GM23338 (cell line): Measurements from ENCODE around the gene ARF3.
A peak's percentile ranks its signal among the peaks of the same experiment; 100 is the strongest.

Experiments
- CREB1 ChIP-seq: fragments of 250-450 bp; sonication (Bioruptor Pico); IDR thresholded peaks from 2 replicates; pipeline ENCODE4 v1.5.0; 2020; ENCODE audit warnings: low read depth, mild to moderate bottlenecking, moderate library complexity
- CTCF ChIP-seq, 2 experiments: fragments of 200-600 bp in 1 of 2; sonication (generic) in 1 of 2; conservative IDR thresholded peaks; 2 replicates each; pipeline versions ENCODE4 v1.5.1 to v1.6.1; 2016 to 2017; ENCODE audit warnings: antibody characterized with exemption in 2 of 2, low read depth in 2 of 2, mild to moderate bottlenecking in 2 of 2, moderate library complexity in 1 of 2
- EZH2 ChIP-seq: fragments of 200-600 bp; sonication (generic); IDR thresholded peaks from one replicate; pipeline ENCODE4 v1.8.0; 2017; ENCODE audit warnings: antibody characterized with exemption, mild to moderate bottlenecking, low read depth; ENCODE audit not compliant: unreplicated experiment
- EZH2phosphoT487 ChIP-seq: fragments of 200-600 bp; sonication (generic); IDR thresholded peaks from one replicate; pipeline ENCODE4 v1.8.1; 2018; ENCODE audit warnings: antibody characterized with exemption; ENCODE audit not compliant: unreplicated experiment
- JUNB ChIP-seq: IDR thresholded peaks from one replicate; pipeline ENCODE4 v1.6.1; 2016; ENCODE audit warnings: antibody characterized with exemption; ENCODE audit not compliant: unreplicated experiment
- NANOG ChIP-seq: IDR thresholded peaks from 2 replicates; pipeline ENCODE4 v1.6.1; 2016; ENCODE audit warnings: antibody characterized with exemption, borderline replicate concordance
- POLR2AphosphoS5 ChIP-seq: IDR thresholded peaks from 2 replicates; pipeline ENCODE4 v1.6.1; 2016; ENCODE audit warnings: antibody characterized with exemption, low read depth
- REST ChIP-seq: IDR thresholded peaks from one replicate; pipeline ENCODE4 v1.6.1; 2018; ENCODE audit warnings: antibody characterized with exemption; ENCODE audit not compliant: unreplicated experiment
- STAT1 ChIP-seq: IDR thresholded peaks from one replicate; pipeline ENCODE4 v1.6.1; 2016; ENCODE audit warnings: antibody characterized with exemption; ENCODE audit not compliant: unreplicated experiment
- ZNF114 ChIP-seq: fragments of 250-450 bp; sonication (Bioruptor Pico); IDR thresholded peaks from 2 replicates; pipeline ENCODE4 v1.5.0; 2020; ENCODE audit warnings: mild to moderate bottlenecking, moderate library complexity
- ZNF331 ChIP-seq: fragments of 250-450 bp; sonication (Bioruptor Pico); IDR thresholded peaks from 2 replicates; pipeline ENCODE4 v1.5.0; 2020; ENCODE audit warnings: low read depth, mild to moderate bottlenecking, moderate library complexity
- TF ChIP-seq, protein P1 (sequence below): fragments of 250-450 bp; sonication (Bioruptor Pico); IDR thresholded peaks from 2 replicates; pipeline ENCODE4 v1.5.0; 2020; ENCODE audit warnings: mild to moderate bottlenecking, moderate library complexity
- TF ChIP-seq, protein P2 (sequence below): IDR thresholded peaks from 2 replicates; pipeline ENCODE4 v1.6.1; 2016; ENCODE audit warnings: antibody characterized with exemption

DNA sequence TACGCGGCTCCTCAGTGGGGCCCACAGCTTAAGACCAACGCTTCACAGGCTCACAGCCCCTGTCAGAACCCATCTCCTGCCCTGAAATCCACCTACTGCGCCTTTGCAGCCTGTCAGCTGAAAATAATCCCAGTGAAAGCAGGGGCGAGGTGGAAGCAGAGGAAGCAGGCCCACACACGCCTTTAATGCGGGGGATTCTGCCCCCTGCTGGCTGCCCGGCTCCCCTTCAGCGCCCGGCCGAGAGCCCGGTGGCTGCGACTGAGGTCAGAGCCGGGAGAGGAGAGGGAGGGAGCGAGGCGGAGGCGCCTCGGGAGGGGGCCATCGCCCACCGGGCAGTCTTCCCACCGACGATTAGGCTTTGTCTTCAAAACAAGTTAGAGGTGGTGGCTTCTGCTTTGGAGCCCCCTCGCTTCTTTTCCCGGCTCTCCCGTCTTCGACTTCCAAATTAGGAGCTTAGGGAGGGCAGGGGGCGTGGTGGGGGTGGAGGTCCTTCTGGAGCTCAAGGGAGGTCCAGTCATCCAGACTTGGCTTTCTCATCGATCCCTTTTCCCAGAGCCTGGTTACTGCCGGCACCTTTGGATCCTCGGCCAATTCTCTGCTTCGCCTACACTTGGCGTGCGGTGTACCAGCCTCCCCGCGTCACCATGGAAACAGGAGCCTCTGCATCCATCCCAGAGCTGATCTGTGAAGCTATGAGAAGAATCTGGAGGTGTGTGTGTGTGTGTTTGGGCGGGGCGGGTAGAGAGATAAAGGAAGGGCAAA, 66.4 kb downstream of the ARF3 start:
- TF ChIP-seq CTCF (conservative IDR thresholded peaks at IDR 0.05; ENCODE audit: low read depth in 2 of 2) (peak; percentile 93 to 96), EZH2phosphoT487 (no peak), EZH2 (no peak), CREB1 (0 out of 2 replicates have a peak, but pooled peaks have one; percentile 20), POLR2AphosphoS5 (no peak), REST (no peak), ZNF114 (CRISPR knock-in tag) (no peak), JUNB (no peak), ZNF331 (CRISPR knock-in tag) (no peak), STAT1 (no peak), NANOG (no peak)
- TF ChIP-seq, protein P1, sequence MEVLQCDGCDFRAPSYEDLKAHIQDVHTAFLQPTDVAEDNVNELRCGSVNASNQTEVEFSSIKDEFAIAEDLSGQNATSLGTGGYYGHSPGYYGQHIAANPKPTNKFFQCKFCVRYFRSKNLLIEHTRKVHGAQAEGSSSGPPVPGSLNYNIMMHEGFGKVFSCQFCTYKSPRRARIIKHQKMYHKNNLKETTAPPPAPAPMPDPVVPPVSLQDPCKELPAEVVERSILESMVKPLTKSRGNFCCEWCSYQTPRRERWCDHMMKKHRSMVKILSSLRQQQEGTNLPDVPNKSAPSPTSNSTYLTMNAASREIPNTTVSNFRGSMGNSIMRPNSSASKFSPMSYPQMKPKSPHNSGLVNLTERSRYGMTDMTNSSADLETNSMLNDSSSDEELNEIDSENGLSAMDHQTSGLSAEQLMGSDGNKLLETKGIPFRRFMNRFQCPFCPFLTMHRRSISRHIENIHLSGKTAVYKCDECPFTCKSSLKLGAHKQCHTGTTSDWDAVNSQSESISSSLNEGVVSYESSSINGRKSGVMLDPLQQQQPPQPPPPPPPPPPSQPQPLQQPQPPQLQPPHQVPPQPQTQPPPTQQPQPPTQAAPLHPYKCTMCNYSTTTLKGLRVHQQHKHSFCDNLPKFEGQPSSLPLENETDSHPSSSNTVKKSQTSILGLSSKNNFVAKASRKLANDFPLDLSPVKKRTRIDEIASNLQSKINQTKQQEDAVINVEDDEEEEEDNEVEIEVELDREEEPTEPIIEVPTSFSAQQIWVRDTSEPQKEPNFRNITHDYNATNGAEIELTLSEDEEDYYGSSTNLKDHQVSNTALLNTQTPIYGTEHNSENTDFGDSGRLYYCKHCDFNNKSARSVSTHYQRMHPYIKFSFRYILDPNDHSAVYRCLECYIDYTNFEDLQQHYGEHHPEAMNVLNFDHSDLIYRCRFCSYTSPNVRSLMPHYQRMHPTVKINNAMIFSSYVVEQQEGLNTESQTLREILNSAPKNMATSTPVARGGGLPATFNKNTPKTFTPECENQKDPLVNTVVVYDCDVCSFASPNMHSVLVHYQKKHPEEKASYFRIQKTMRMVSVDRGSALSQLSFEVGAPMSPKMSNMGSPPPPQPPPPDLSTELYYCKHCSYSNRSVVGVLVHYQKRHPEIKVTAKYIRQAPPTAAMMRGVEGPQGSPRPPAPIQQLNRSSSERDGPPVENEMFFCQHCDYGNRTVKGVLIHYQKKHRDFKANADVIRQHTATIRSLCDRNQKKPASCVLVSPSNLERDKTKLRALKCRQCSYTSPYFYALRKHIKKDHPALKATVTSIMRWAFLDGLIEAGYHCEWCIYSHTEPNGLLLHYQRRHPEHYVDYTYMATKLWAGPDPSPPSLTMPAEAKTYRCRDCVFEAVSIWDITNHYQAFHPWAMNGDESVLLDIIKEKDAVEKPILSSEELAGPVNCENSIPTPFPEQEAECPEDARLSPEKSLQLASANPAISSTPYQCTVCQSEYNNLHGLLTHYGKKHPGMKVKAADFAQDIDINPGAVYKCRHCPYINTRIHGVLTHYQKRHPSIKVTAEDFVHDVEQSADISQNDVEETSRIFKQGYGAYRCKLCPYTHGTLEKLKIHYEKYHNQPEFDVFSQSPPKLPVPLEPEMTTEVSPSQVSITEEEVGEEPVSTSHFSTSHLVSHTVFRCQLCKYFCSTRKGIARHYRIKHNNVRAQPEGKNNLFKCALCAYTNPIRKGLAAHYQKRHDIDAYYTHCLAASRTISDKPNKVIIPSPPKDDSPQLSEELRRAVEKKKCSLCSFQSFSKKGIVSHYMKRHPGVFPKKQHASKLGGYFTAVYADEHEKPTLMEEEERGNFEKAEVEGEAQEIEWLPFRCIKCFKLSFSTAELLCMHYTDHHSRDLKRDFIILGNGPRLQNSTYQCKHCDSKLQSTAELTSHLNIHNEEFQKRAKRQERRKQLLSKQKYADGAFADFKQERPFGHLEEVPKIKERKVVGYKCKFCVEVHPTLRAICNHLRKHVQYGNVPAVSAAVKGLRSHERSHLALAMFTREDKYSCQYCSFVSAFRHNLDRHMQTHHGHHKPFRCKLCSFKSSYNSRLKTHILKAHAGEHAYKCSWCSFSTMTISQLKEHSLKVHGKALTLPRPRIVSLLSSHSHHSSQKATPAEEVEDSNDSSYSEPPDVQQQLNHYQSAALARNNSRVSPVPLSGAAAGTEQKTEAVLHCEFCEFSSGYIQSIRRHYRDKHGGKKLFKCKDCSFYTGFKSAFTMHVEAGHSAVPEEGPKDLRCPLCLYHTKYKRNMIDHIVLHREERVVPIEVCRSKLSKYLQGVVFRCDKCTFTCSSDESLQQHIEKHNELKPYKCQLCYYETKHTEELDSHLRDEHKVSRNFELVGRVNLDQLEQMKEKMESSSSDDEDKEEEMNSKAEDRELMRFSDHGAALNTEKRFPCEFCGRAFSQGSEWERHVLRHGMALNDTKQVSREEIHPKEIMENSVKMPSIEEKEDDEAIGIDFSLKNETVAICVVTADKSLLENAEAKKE, result no peak
- TF ChIP-seq, protein P2, sequence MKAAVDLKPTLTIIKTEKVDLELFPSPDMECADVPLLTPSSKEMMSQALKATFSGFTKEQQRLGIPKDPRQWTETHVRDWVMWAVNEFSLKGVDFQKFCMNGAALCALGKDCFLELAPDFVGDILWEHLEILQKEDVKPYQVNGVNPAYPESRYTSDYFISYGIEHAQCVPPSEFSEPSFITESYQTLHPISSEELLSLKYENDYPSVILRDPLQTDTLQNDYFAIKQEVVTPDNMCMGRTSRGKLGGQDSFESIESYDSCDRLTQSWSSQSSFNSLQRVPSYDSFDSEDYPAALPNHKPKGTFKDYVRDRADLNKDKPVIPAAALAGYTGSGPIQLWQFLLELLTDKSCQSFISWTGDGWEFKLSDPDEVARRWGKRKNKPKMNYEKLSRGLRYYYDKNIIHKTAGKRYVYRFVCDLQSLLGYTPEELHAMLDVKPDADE, result no peak; the same call in 1 of the 2 replicates
